HG03565 (cell line): ENCODE data around the gene AZU1.
"Not testable (repeated sequence)": the region's sequence is repeated elsewhere in the genome, so short reads cannot be mapped to it uniquely, and the experiment has no call there.

Experiments used
- ATAC-seq: cut with Tn5 transposase; IDR thresholded peaks from one replicate; pipeline ENCODE4 v1.9.1; 2021; ENCODE audit warnings: mild to moderate bottlenecking, moderate library complexity; ENCODE audit not compliant: unreplicated experiment

Gene AZU1

DNA sequence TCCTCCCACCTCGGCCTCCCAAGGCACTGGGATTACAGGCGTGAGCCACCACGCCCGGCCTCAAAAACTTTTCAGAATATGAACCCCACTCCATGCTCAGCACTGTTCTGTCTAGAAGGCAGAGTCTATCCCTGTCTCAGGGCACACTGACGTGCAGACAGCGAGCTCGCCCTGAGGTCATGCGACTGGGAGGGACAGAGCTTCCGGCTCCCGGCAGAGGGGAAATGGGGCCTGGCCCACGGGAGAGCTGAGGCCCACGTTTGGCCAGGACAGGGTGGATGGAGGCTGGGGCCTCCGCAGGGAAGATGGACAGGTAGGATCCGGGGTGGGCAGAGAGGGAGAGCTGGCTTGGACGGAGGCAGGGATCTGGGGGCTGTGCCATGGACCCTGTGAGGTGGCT lies 2.8 kb upstream of the AZU1 start:
- ATAC-seq: no peak

DNA sequence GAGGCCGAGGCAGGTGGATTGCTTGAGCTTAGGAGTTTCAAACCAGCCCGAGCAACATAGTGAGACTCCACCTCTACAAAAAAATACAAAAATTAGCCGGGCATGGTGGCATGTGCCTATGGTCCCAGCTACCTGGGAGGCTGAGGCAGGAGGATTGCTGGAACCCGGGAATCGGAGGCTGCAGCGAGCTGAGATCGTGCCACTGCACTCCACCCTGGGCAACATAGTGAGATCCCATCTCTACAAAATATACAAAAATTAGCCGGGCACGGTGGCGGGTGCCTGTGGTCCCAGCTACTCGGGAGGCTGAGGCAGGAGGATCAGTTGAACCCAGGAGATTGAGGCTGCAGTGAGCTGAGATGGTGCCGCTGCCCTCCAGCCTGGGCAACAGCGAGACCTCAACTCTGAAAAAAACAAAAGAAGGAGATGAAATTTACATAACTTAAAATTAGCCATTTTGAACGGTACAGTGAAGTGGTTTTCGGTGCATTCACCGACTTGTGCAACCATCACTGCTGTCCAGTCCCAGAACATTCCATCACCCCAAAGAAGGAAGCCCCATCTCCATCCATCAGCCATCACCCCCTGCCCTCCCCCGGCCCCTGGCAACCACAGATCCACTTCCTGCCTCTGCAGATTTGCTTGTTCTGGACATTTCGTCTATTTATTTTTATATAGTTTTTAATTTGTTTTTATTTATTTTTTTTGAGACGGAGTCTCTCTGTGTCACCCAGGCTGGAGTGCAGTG lies 1.6 kb upstream of the AZU1 start:
- ATAC-seq: no peak

GRCh38 chr19:827314-827709 lies 325 bp upstream of the AZU1 start:
- ATAC-seq: no peak

GRCh38 chr19:829129-829758 lies 1.6 kb downstream of the AZU1 start:
- ATAC-seq: no peak

- ATAC-seq: no peak
These were observed 4.1 kb downstream of the AZU1 start for GRCh38 chr19:831407-832369.

DNA sequence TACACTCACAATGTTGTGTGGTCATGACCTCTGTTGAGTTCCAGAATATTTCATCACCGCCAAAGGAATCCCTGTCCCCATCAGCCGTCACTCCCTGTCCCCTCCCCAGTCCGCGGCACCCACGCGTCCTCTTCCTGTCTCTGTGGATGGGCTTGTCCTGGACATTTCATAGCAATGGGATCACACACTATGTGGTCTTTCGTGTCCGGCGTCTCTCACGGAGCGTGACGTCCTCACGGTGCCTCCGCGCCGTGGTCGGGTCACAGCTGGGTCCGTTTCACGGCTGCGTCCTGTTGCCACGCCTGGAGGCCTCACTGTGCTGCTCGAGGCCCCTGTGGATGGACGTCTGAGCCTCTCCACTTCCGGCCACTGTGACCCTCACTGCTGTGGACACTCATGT lies 6.6 kb downstream of the AZU1 start:
- no peak for ATAC-seq

DNA sequence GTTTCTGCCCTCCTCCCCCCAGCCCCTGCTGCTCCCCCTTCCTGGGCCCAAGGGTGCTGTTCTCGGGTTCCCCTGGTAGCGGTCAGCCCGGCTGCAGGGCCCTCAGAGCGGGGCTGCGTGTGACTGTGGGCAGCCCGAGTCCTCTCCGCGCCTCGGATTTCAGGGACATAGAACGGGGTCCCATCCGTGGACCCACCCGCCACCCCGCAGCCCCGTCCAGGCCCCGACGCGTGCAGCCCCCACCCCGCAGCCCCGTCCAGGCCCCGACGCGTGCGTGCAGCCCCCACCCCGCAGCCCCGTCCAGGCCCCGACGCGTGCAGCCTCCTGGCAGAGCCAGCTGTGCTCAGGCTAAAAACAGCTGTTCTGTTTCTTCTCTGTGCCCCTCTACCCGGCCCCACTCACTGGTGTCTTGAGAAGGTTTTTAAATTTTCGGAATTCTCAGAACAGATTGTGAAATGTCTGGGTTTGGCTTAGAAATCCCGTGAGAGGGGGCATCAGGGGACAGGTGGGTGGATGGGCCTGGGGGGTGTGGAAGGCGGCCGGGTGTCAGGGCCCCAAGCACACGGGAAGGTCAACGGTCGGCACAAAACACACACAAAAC lies 7.7 kb downstream of the AZU1 start:
- ATAC-seq: no peak

- ATAC-seq: no peak
These were observed 13.0 kb downstream of the AZU1 start, which contains the start of gene PRTN3 for GRCh38 chr19:840519-841206. Gene PRTN3 (plus strand): TSS chr19:840999. CDS start chr19:841009, 10 bp downstream.

DNA sequence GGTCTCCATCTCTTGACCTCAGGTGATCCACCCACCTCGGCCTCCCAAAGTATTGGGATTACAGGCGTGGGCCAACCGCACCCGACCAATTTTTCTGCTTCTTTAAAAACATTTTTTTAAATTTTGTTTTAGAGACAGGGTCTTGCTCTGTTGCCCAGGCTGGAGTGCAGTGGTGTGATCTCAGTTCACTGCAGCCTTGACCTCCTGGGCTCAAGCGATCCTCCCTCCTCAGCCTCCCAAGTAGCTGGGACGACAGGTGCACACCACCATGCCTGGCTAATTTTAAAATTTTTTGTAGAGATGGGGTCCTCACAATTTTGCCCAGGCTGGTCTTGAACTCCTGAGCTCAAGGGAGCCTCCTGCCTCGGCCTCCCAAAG lies 15.2 kb downstream of the AZU1 start:
- not testable (repeated sequence) for ATAC-seq

- ATAC-seq: no peak
These were observed 15.7 kb downstream of the AZU1 start for GRCh38 chr19:843180-843835.

DNA sequence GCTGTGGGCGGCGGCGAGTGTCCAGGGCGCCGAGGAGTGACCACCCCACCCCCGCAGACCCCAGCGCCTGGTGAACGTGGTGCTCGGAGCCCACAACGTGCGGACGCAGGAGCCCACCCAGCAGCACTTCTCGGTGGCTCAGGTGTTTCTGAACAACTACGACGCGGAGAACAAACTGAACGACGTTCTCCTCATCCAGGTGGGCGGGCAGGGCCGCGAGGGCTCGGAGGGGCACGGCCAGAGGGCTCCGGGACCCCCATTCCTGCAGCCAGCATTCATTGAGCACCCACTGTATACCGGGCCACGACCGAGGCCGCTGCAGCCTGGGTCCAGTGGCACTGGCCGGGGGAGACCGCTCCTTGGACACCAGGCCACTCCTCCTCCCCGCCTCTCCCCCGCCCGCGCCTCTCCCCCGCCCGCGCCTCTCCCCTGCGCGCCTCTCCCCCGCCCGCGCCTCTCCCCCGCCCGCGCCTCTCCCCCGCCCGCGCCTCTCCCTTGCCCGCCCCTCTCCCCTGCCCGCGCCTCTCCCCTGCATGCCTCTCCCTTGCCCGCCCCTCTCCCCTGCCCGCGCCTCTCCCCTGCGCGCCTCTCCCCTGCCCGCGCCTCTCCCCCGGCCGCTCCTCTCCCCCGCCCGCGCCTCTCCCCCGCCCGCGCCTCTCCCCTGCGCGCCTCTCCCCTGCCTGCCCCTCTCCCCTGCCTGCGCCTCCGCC lies 16.4 kb downstream of the AZU1 start:
- no peak for ATAC-seq

- ATAC-seq: no peak
These were observed 16.9 kb downstream of the AZU1 start for GRCh38 chr19:844546-844971.

- no peak for ATAC-seq
These were observed 18.3 kb downstream of the AZU1 start for GRCh38 chr19:845707-846521.

DNA sequence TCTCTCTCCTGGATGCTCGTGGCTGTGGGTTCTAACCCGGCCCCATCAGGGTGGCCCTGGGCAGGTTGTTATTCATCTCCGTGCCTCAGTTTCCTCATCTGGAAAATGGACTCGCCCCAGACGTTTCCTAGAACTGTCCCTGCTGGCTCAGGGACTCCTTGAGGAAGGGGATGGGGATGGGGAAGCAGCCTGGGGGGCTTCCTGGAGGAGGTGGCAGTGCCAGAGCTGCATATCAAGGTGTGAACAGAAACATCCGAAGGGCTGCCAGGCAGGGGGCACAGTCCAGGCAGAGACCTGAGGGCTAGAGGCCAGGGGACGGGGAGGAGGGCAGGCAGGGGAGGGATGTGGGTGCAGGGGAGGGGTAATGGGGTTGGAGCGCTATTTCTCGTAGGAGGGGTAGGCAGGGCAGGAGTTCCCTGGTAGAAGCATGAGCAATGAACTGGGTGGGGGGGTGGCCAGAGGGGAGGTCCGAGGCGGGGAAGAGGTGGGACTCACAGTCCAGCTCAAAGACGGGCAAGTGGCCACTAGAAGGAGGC lies 20.8 kb downstream of the AZU1 start:
- ATAC-seq: no peak

GRCh38 chr19:849195-849594 lies 21.6 kb downstream of the AZU1 start:
- ATAC-seq: not testable (repeated sequence)

DNA sequence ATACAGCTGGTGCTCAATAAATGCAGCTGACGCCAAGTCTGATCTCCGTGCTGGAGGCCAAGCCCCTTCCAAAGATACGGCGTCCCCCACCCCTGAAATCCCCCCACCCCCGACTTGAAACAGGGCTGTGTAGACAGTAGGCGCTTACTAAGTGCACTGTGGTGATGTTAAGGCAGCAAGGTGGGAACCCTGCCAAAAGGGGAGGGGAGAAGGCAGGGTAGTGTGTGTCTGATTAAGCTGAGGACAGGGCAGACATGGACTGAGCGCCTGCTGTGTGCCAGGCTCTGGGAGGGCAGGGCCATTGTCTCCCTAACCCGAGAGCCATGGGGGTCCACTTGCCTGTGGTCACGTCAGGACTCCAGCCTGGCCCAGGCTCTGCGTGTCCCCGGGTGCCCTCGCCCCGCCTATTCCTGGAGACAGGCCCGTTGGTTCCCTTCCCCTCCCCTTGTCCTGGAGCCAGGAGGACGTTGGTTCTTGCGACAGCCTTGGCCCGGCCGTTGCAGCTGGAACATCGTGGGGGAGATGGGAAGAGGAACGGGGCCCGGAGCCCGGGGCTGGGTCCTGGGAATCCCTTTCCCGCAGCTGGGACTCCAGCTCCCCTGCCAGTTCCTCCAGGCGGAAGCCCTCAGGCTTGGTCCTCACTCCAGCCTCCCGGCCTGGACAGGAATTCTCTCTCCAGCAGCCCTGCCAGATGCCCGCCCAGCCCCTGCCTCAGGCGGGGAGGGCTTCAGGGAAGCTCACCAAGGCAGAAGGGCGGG lies 22.8 kb downstream of the AZU1 start:
- ATAC-seq: no peak

- ATAC-seq: no peak
These were observed 23.3 kb downstream of the AZU1 start for GRCh38 chr19:850979-851335.
